NCI-H82 (cell line): Measurements from ENCODE around the gene CEP68.
"Not testable (repeated sequence)": the region's sequence is repeated elsewhere in the genome, so short reads cannot be mapped to it uniquely, and the experiment has no call there.

Experiments used
- DNase-seq: peaks from one replicate; lab custom pipeline; 2025; lab: John Stamatoyannopoulos, UW

Gene CEP68

DNA sequence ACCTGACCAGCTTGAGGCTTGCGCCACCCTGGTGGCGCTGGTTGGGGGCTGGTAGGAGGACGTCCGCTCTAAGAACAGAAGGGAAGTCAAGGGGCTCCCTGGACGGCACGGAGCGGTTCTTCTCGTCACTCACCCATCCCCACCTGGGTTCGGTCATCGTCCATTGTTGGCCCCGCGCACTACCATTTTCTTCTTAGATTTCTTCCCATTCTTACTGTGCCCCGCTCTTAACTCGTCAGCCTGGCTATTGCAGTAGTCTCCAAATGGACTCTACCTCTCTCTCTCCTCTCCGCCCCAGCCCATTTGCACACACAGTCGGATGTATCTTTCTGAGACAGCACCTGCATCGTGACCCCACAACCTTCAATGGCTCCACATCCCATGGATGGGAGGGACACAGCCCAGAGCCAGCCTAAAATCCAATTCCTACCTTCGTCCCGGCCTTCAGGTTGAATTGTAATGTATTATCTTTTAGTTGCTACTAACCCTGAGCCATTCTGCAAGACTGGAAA is 74.5 kb downstream of the CEP68 start:
- DNase-seq: no peak

- not testable (repeated sequence) for DNase-seq
These were observed 76.7 kb downstream of the CEP68 start for GRCh38 chr2:65132930-65133329.

- DNase-seq: no peak
These were observed 77.4 kb downstream of the CEP68 start for GRCh38 chr2:65133626-65134025.

- DNase-seq: no peak
These were observed 77.9 kb downstream of the CEP68 start for GRCh38 chr2:65134158-65134557.

DNA sequence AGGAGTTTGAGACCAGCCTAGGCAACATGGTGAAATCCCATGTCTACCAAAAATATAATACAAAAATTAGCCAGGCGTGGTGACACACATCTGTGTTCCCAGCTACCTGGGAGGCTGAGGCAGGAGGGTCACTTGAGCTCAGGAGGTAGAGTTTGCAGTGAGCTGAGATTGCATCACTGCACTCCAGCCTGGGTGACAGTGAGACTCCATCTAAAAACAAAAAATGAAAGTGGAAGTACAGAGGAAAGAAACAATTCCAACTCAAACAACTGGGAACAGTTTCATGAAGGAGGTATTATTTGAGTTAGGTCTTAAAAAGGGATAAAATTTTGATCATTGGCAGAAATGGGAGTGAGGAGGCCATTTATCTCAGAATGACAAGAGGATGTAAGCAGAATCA is 80.0 kb downstream of the CEP68 start:
- DNase-seq: no peak
